Esophagus (tissue), 2 donors: ENCODE data around the gene RUNX1. TPM values are rescaled to one million over a fixed set of nuclear protein-coding genes. Genes with fewer than 3 reads are reported as not detected.
"Not testable (repeated sequence)": the region's sequence is repeated elsewhere in the genome, so short reads cannot be mapped to it uniquely, and the experiment has no call there.

Experiments used
- H3K27ac ChIP-seq, 2 donors: one replicate each; pipeline ENCODE4 v1.5.1; 2013; ENCODE audit warnings: low read depth in 2 of 2, mild to moderate bottlenecking in 2 of 2, inconsistent platforms in 1 of 2, low read length in 1 of 2, moderate library complexity in 1 of 2
- H3K27me3 ChIP-seq, 2 donors: one replicate each; pipeline ENCODE4 v1.6.1; 2013; ENCODE audit warnings: low read length in 2 of 2, control low read depth in 1 of 2, mild to moderate bottlenecking in 1 of 2; ENCODE audit not compliant: insufficient read depth in 2 of 2, control insufficient read depth in 1 of 2
- H3K36me3 ChIP-seq, 2 donors: one replicate each; pipeline ENCODE4 v1.6.1; 2013; ENCODE audit warnings: low read length in 1 of 2; ENCODE audit not compliant: control insufficient read depth in 2 of 2, insufficient read depth in 2 of 2
- H3K4me1 ChIP-seq, 2 donors: one replicate each; pipeline ENCODE4 v1.6.1; 2013; ENCODE audit warnings: low read length in 1 of 2; ENCODE audit not compliant: control insufficient read depth in 2 of 2, insufficient read depth in 2 of 2
- H3K4me3 ChIP-seq, 2 donors: one replicate each; pipeline ENCODE4 v1.5.1; 2013; ENCODE audit warnings: low read length in 2 of 2, mild to moderate bottlenecking in 2 of 2, low read depth in 1 of 2, moderate library complexity in 1 of 2
- H3K9me3 ChIP-seq, 2 donors: one replicate each; pipeline ENCODE4 v1.6.1; 2013; ENCODE audit warnings: mild to moderate bottlenecking in 2 of 2, low read depth in 1 of 2, low read length in 1 of 2, moderate library complexity in 1 of 2; ENCODE audit not compliant: control insufficient read depth in 2 of 2, insufficient read depth in 1 of 2
- WGBS, 2 donors: extraction: QIAGEN DNeasy Blood & Tissue Kit; methylation state at CpG; one replicate each; pipeline ENCODE4 v1.1.7; 2013; 5-methylcytosine and 5-hydroxymethylcytosine counted together
- polyA plus RNA-seq, 2 donors: library from polyadenylated mRNA; stranded (reverse); fragments of 200-250 nt; gene quantifications; one replicate each; pipeline ENCODE4 v1.2.3, GENCODE V29; 2013
- donor health status: healthy with polysubstance abuse.
- donor health status: Bipolar disorder and iron deficiency.

RUNX1 gene
- polyA plus RNA-seq, 2 donors = 4.4 to 6.4 TPM

DNA sequence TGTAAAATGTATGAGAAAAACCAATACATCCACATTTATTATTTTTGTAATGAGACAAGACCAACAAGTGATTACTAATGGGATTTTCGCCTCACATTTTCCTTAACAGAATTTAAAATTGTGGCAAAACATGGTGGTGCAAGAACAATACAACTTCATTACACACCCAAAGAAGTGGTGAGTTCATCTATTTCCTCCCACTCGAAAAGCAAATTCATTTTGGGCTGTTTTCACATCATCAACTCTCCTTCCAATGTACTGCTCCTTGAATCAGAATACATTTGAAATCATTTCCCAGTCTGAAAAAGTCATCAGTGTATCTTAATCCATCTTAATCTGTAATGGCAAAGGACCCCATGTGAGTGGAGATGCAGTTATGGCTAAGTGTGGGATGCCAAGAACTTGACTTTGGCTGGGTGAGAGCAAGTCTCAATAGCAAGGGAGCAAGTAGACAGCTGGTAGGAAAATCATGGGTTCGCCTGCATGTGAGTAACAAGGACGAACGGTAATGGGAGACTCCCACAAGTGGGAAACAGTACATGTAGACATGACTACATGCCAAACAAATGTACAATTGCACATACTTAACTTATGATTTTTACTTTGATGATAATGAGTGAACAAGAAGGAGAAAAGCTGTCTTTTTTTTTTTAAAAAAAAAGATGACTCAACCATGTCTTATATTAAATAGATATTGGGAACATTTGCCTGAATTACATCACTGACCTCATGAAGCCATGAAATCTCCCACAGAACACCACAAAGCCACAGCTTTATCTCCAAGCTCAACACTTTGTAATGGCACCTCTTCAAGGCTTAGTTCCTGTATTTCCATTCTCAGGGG, 46.0 kb downstream of the RUNX1 start:
- 77 to 85% methylated on average over 5 of the region's 5 CpGs for WGBS, 2 donors
- H3K4me3 ChIP-seq = no peak overlapping the region
- no peaks in the 10 kb centered on the region for H3K27me3 ChIP-seq

DNA sequence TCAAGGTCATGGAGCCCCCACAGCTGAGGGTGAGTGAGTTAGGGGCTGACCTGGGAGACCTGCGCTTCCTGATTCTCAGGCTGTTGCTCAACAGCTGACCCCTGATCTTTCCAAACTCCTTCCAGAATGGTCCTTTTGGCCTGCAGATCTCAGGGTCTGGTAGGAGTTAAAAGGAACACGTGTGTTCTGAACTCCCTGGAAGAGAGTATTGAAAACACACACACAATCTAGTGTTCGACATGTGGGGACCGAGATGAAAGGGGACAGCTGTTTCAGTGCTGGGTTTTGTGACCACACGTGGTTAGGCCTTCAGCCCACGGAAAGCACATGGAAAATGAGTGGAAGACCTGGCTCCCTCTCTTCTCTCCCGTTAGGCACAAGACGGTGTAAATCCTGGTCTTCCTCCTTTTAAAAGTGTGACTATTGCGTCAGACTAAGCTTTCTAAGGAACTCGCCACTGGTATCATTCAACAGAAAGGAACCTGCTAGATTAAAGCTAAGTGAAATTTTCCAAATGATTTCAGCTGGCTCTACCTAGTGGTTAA, 49.6 kb downstream of the RUNX1 start:
- Histone ChIP-seq H3K27me3 (no peaks in the 10 kb centered on the region), H3K9me3 (no peaks in the 10 kb centered on the region), H3K36me3 (no peaks in the 10 kb centered on the region), H3K4me3 (no peak overlapping the region), H3K27ac (peak overlapping the region in 1 of 2 donors; percentile 4), H3K4me1 (no peaks in the 10 kb centered on the region)
- 80 to 83% methylated on average over 10 of the region's 10 CpGs for WGBS, 2 donors

More for the DNA sequence above, 46.0 kb downstream of the RUNX1 start:
- Histone ChIP-seq H3K27ac (no peak overlapping the region), H3K9me3 (no peaks in the 10 kb centered on the region), H3K36me3 (no peaks in the 10 kb centered on the region), H3K4me1 (no peaks in the 10 kb centered on the region)

DNA sequence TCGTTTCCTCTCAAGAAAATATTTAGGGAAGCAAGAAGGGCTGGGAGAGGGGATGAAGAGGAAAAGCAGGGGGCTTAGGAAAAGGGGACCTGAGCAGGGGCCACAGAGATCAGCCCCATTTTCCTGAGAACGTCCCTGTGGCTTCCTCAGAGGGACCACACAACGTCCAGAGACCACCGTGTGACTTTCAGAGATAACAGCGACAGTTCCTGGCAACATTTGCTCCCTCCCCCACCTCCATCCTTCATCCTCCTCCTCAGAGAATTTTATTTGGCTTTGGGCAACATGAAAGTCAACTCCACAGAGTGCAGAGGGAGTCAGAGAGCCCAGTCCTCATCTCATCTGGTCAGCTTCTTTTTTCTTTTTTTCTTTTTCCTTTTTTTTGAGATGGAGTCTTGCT, 50.9 kb downstream of the RUNX1 start:
- H3K27ac ChIP-seq = no peak overlapping the region

DNA sequence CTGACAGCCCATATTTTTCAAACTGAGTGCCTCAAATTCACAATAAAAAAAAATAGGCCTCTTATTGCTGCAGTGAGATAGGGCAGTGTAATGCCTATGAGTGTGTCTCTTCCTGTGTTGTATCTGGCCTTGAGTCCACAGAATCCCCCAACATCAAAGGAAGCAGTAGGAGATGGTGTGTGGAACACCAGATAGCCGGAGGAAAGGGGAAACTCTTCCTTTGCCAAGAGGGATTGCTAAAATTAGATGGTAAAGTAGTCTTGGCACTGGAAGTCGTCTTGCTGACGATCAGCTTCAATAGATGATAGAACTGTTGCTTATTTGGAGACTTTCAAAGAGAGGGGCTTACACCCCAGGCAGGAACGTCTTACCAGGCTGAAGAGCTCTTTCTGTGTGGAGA, 51.8 kb downstream of the RUNX1 start:
- no peaks in the 10 kb centered on the region for H3K4me1 ChIP-seq
- no peak overlapping the region for H3K4me3 ChIP-seq
- H3K9me3 ChIP-seq = no peaks in the 10 kb centered on the region
- H3K36me3 ChIP-seq = no peaks in the 10 kb centered on the region
- H3K27ac ChIP-seq = no peak overlapping the region
- WGBS, 2 donors = 25 to 43% methylated on average over 4 of the region's 4 CpGs
- no peaks in the 10 kb centered on the region for H3K27me3 ChIP-seq

More for the DNA sequence above, 50.9 kb downstream of the RUNX1 start:
- Histone ChIP-seq H3K4me3 (no peak overlapping the region), H3K9me3 (no peaks in the 10 kb centered on the region), H3K4me1 (no peaks in the 10 kb centered on the region), H3K27me3 (no peaks in the 10 kb centered on the region), H3K36me3 (no peaks in the 10 kb centered on the region)
- 86 to 88% methylated on average over 5 of the region's 5 CpGs for WGBS, 2 donors

DNA sequence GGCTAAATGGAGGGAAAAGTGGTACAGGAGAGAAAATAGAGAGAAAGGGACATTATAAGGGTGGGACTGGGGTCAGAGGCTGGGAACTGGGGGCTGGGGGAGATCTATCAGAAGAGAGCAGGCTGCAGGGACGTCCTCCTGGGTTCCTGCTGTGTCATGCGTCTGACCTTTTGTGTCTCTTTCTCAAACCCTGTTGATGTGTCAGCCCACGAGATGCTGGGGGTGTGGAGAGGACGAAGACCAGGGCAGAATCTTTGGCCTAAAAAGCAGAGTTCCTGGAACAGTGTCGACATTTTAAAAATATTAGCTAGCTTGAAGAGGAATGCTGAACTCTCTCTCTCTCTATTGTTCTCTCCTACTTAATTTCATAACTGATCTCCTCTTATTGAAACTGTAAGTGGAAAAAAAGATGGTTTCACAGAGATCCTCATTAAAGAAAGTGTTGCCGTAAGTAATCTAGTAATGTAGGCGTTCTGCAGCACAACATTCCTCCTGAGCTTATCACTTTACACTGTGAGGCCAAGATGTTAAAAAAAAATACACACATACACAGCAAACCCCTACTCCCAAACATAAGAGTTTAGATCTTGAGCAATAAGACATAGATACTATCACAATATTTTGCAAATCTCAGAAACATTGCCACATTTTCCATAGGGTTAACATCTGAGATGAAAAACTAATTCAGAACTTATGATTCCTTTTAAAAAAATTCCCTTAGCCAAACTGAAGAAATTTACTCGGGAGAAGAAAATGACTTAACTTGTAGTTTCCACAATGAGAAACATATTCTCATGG, 52.6 kb downstream of the RUNX1 start:
- H3K9me3 ChIP-seq = no peaks in the 10 kb centered on the region
- no peak overlapping the region for H3K4me3 ChIP-seq
- H3K4me1 ChIP-seq = no peaks in the 10 kb centered on the region
- no peaks in the 10 kb centered on the region for H3K36me3 ChIP-seq
- WGBS, 2 donors = 63 to 66% methylated on average over 8 of the region's 8 CpGs
- no peaks in the 10 kb centered on the region for H3K27me3 ChIP-seq
- H3K27ac ChIP-seq = no peak overlapping the region

DNA sequence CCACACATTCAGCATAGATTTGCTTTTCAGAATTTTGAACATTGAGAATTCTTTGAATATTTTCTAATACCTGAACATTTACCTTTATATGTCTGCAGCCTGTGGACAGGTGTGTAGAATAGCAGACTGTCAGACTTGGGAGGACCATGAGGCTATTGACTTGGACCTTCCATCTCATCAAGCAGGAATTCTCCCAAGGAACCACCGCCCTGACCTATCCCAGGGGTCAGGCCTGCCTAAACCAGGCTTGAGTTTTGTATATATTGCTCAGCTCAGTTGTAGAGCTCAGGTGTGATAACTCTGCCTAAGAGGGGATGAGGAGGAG, 53.2 kb downstream of the RUNX1 start:
- Histone ChIP-seq H3K4me3 (no peak overlapping the region), H3K27ac (no peak overlapping the region), H3K4me1 (no peaks in the 10 kb centered on the region), H3K36me3 (no peaks in the 10 kb centered on the region), H3K9me3 (no peaks in the 10 kb centered on the region), H3K27me3 (no peaks in the 10 kb centered on the region)
- WGBS, 2 donors = 90 to 93% methylated on average over 1 of the region's 1 CpG

DNA sequence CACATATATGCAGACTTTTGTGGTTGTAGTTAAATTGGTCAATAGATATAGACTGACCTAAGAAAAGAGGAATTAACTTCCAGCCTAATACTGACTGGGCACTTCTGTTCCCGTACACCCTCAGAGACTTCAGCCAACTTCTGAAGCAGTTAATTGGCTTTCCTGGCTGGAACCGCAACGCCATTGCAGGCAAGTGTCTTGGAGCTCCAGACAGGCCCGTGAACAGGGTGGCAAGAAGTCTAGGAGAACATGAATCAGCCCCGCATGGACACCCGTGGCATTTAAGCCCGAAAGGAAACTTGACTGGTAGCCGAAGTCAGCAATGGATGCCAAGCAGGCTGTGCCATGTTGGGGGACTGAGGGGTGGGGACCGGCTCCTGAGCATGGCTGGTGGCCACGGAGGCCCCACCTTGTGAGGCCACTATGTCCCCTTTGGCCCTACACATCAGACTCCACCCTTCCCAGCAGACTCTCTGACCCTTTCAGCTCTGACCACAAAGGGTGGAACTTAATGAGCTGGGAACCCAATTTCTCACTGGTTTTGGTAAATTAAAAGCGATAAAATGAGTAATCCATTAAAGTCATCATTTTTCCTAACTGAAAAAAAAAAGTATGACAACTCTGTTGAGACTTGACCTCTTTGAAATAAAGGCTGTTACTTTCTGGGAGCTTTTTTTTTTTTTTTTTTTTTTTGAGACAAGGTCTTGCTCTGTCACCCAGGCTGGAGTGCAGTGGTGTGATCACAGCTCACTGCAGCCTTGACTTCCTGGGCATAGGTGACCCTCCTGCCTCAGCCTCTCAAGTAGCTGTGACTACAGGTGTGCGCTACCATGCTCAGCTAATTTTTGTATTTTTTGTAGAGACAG, 54.1 kb downstream of the RUNX1 start:
- no peak overlapping the region for H3K27ac ChIP-seq
- no peaks in the 10 kb centered on the region for H3K4me1 ChIP-seq
- 80 to 82% methylated on average over 12 of the region's 12 CpGs for WGBS, 2 donors
- no peaks in the 10 kb centered on the region for H3K36me3 ChIP-seq
- H3K9me3 ChIP-seq = no peaks in the 10 kb centered on the region
- no peaks in the 10 kb centered on the region for H3K27me3 ChIP-seq
- no peak overlapping the region for H3K4me3 ChIP-seq

DNA sequence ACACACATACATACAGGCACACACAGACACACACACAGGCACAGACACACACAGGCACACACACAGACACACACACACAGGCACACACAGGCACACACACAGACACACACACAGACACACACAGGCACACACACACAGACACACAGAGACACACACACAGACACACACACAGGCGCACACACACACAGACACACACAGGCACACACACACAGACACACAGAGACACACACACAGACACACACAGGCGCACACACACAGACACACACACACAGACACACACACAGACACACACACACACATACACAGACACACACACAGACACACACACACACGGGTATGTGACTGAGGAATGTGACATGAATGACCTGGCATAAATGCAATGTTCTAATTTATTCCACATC, 55.6 kb downstream of the RUNX1 start:
- not testable (repeated sequence) for H3K27me3 ChIP-seq, H3K36me3 ChIP-seq, H3K9me3 ChIP-seq, H3K27ac ChIP-seq, H3K4me3 ChIP-seq, H3K4me1 ChIP-seq
- WGBS, 2 donors = 75 to 81% methylated on average over 3 of the region's 3 CpGs

DNA sequence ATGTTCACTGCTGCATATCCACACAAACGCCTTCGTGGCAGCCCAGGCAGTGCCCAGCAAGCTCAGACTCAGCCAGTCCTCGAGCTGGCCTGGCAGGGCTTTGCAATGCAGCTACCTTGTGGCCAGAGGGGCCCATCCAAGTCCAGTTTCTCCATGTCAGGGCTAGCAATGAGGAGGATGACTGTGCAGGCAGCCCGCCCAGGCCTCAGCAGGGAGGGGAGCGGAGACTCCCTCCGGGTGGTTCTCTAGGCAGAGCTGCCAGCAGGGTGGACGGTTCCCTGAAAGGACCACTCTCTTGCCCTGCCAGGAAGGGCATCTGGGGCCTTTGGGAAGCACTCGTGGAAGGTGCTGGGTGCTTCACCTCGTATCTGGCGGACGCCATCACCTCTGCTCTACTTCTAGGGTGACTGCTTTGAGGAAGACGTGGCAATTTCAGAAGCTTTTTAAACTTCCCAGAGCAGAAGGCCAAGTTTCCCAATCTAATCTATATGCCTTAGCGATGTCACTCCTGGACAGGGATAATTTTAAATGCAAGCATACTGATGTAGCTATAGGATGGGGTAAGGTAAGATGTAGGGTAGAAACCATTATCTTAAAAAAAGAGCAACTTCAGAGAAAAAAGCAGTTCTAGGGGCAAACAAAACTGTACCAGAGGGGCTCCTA, 56.2 kb downstream of the RUNX1 start:
- Histone ChIP-seq H3K27ac (no peak overlapping the region), H3K4me3 (no peak overlapping the region), H3K36me3 (no peaks in the 10 kb centered on the region), H3K4me1 (no peaks in the 10 kb centered on the region), H3K9me3 (no peaks in the 10 kb centered on the region), H3K27me3 (no peaks in the 10 kb centered on the region)
- WGBS, 2 donors = 51 to 66% methylated on average over 13 of the region's 13 CpGs
